ENCODE data around the gene EFNA1.

GRCh38 chr1:155093911-155094621 lies 33.6 kb upstream of the EFNA1 start:
- TF ChIP-seq CTCF (conservative IDR thresholded peaks at IDR 0.05; ENCODE audit: low read length) (peak; percentile 60), EZH2phosphoT487 (IDR thresholded peaks at IDR 0.05; ENCODE audit: borderline replicate concordance, low read depth, low read length) (no peak)

Measured in OCI-LY7 (cell line).